HG02981 (cell line): Measurements from ENCODE around the gene EEF1AKMT3.

Source experiments
- ATAC-seq: cut with Tn5 transposase; IDR thresholded peaks from one replicate; pipeline ENCODE4 v1.9.1; 2021; ENCODE audit warnings: mild to moderate bottlenecking, moderate library complexity; ENCODE audit not compliant: unreplicated experiment

EEF1AKMT3 gene

GRCh38 chr12:57782243-57782607 is 9.8 kb downstream of the EEF1AKMT3 start:
- no peak for ATAC-seq

GRCh38 chr12:57782608-57783465 is 10.4 kb downstream of the EEF1AKMT3 start, which contains the start of gene TSFM:
Gene TSFM, plus strand, starts transcription at chr12:57782787. Its CDS starts 15 bp downstream, at chr12:57782802.
- peak; percentile 89 for ATAC-seq

DNA sequence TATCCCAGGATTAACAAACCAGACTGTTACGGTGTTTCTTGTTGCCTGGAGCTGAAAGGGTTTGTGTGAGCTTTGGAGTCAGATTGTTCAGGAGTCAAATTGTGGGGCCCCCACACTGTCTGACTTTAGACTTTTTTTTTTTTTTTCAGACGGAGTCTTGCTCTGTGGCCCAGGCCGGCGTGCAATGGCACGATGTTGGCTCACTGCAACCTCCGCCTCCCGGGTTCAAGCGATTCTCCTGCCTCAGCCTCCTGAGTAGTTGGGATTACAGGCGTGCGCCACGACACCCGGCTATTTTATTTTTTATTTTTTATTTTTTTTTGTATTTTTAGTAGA is 11.0 kb downstream of the EEF1AKMT3 start:
- no peak for ATAC-seq

DNA sequence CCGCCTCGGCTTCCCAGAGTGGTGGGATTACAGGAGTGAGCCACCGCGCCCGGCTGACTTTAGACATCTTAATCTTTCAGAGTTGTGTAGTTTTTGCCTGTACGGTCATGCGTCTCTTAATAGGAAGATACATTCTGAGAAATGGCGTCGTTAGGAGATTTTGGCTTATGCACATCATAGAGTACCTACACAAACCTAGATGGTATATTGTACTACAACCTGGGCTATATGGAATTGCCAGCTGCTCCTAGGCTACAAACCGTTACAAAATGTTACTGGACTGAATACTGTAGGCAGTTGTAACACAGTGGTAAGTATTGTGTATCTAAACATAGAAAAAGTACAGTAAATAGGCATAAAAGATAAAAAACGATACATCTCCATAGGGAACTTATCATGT is 11.4 kb downstream of the EEF1AKMT3 start:
- no peak for ATAC-seq

- ATAC-seq: no peak
Observed at GRCh38 chr12:57793920-57794319, 21.5 kb downstream of the EEF1AKMT3 start.

DNA sequence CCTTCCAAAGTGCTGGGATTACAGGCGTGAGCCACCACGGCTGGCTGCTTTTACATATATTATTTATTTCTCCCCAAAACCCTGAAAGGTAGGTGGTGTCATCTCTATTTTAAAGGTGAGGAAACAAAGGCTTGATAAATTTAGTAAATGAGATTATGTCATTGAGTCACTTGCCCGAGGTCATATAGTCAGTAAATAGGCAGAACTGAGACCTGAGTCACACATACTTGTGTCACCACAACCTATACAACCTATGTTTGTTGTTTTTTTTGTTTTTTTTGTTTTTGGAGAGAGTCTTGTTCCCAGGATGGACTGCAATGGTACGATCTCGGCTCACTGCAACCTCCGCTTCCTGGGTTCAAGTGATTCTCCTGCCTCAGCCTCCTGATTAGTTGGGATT is 22.9 kb downstream of the EEF1AKMT3 start:
- no peak for ATAC-seq

GRCh38 chr12:57796996-57797395 is 24.6 kb downstream of the EEF1AKMT3 start:
- ATAC-seq: no peak

- no peak for ATAC-seq
Observed at GRCh38 chr12:57797933-57798332, 25.5 kb downstream of the EEF1AKMT3 start.

- no peak for ATAC-seq
Observed at GRCh38 chr12:57800965-57801364, 28.6 kb downstream of the EEF1AKMT3 start.

DNA sequence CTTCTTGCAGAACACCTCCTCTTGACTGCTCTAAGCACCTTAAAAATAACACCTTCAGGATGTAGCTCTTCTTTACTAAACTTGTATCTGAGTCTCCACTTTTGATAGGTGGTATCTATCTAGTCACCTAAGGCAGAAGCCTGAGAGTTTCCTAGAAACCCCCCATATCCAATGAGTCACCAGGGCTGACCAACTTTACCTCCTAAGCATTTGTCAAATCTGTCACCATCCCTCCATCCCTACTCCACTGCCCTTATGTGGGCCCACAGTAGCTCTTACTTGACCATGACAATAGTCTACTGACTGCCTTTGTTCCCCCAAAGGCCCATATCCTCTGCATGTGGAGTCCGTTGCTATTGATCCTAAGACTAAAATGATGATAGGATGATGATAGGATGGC is 30.2 kb downstream of the EEF1AKMT3 start:
- ATAC-seq: no peak

GRCh38 chr12:57803319-57803893 is 31.0 kb downstream of the EEF1AKMT3 start:
- no peak for ATAC-seq

DNA sequence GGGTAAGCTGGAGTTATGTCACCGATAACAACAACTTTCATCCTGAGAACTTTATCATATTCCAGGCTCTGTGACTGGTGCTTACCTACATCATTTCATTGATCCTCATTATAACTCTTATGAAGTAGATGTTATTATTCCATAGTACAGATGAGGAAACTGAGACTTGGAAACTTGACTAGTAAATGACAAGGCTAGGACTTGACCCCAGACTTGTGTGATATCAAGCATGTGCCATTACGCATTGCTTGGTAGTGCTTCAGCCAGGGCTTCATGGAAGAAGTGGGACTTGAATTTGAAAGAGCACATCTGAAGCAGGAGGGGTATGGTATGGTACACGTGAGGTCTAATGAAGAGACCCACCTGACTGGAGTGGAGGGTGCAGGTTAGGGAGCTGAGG is 34.3 kb downstream of the EEF1AKMT3 start:
- no peak for ATAC-seq

GRCh38 chr12:57807285-57807684 is 34.9 kb downstream of the EEF1AKMT3 start:
- ATAC-seq: no peak

DNA sequence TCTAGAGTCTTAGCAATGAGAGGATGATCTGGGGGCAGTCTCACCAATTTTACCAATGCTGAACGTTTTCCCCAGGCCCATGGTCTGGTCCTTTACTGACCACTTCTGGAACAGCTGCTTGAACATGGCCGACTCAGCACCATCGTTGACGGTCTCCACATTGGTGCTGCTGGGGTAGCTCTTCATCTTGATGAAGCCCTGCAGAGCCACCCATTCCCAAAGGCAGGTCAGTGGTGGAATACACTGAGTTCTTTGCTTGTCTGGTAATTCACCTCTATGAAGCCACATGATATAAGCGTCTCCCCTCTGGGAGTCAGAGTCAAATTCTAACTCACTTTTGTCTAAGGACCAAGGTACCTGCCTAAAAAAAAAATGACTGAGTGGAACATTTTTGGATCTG is 35.9 kb downstream of the EEF1AKMT3 start:
- no peak for ATAC-seq

- no peak for ATAC-seq
Observed at GRCh38 chr12:57809425-57809824, 37.0 kb downstream of the EEF1AKMT3 start.

DNA sequence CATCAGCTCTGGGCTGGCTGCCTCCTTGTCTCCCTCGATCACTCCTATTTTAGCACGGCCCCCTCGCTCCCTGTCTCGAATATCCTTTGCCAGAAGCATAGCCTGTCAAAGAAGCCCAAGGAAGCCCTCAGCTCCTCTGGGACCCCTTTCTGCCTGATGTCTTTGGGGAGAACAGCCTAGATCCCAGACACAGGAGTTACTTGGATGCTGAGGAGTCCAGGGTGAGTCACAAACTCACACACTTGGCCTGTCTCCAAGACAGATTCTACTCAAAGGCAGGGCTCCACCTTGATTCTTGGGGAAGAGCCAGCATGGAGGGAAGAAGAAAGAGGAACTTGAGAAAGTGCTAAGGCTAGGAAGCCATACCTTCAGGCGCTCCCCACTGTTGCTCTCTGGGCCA is 38.0 kb downstream of the EEF1AKMT3 start:
- ATAC-seq: no peak

GRCh38 chr12:57811028-57811755 is 38.8 kb downstream of the EEF1AKMT3 start:
- ATAC-seq: no peak

DNA sequence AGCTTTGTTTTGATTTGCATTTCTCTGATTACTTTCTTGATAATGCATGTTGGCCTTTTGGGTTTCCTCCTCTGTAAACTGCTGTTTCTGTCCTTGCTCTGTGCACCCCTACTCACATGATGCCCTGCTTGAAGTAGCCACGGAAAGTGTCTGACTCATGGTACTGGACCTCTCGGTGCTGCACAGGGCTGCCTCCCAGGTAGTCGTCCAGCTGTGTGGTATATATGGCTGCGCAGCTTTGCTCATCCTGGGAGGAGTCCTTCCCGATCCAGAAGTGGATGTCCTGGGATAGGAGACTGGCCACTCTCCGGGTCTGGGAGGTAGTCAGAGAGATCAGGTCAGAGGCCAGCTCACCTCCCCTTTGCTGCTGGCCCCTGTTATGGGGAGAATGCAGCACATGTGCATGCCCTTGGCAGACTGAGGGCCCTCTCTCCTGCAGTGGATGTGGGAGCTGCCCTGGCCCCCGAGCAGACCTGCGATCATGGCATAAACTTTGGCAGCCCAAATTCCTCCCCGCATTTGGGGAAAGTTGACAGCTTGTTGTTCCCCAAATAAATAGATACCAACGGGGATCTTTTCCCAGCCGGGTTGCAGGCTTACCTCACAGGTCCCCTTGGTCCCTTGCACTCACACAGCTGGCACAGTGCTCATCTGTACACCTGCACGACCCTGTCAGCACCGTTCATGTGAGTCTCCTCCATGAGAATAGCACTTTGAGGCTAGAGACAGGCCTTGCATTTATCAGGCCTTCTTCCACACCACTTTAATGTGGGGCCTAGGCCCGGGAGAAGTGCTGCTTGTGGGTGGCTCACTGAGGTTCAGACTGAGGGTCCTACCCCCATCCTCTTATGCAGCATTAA is 40.9 kb downstream of the EEF1AKMT3 start:
- ATAC-seq: no peak

GRCh38 chr12:57813971-57814772 is 41.8 kb downstream of the EEF1AKMT3 start:
- ATAC-seq: no peak
